ENCODE data around the gene PGBD2.
"Not testable (repeated sequence)": the region's sequence is repeated elsewhere in the genome, so short reads cannot be mapped to it uniquely, and the experiment has no call there.

Gene PGBD2

GRCh38 chr1:248927283-248927682 lies 21.2 kb downstream of the PGBD2 start:
- not testable (repeated sequence) for DNase-seq

- not testable (repeated sequence) for DNase-seq
Observed at GRCh38 chr1:248928122-248928521, 22.1 kb downstream of the PGBD2 start.

GRCh38 chr1:248930037-248930436 lies 24.0 kb downstream of the PGBD2 start:
- DNase-seq = not testable (repeated sequence)

GRCh38 chr1:248938173-248938809 lies 32.3 kb downstream of the PGBD2 start:
- DNase-seq = not testable (repeated sequence)

GRCh38 chr1:248944134-248944999 lies 38.3 kb downstream of the PGBD2 start:
- not testable (repeated sequence) for DNase-seq

GRCh38 chr1:248945000-248945423 lies 39.0 kb downstream of the PGBD2 start:
- DNase-seq = not testable (repeated sequence)

GRCh38 chr1:248945453-248945852 lies 39.4 kb downstream of the PGBD2 start:
- DNase-seq = not testable (repeated sequence)

- not testable (repeated sequence) for DNase-seq
Observed at GRCh38 chr1:248945856-248946416, 39.9 kb downstream of the PGBD2 start.
